Ovary (tissue), 3 donors: ENCODE results near the gene DNAJC16.

Experiments used
- EP300 ChIP-seq: sonication (generic); formaldehyde crosslinking; IDR thresholded peaks from one replicate; pipeline ENCODE4 v1.6.1; 2017; ENCODE audit warnings: antibody characterized with exemption
- TF ChIP-seq, protein P1 (sequence below), 3 donors: fragments of 450-650 bp in 2 of 3; fragments of 200-600 bp in 1 of 3; IDR thresholded peaks; one replicate each; pipeline versions ENCODE4 v1.5.1 to v1.8.0; 2016 to 2022; ENCODE audit warnings: antibody characterized with exemption in 3 of 3, mild to moderate bottlenecking in 1 of 3
- donor health status: DM: no; HTN: no; CAD: no.

GRCh38 chr1:15571266-15571665, 44.6 kb downstream of the DNAJC16 start:
- TF ChIP-seq, protein P1, sequence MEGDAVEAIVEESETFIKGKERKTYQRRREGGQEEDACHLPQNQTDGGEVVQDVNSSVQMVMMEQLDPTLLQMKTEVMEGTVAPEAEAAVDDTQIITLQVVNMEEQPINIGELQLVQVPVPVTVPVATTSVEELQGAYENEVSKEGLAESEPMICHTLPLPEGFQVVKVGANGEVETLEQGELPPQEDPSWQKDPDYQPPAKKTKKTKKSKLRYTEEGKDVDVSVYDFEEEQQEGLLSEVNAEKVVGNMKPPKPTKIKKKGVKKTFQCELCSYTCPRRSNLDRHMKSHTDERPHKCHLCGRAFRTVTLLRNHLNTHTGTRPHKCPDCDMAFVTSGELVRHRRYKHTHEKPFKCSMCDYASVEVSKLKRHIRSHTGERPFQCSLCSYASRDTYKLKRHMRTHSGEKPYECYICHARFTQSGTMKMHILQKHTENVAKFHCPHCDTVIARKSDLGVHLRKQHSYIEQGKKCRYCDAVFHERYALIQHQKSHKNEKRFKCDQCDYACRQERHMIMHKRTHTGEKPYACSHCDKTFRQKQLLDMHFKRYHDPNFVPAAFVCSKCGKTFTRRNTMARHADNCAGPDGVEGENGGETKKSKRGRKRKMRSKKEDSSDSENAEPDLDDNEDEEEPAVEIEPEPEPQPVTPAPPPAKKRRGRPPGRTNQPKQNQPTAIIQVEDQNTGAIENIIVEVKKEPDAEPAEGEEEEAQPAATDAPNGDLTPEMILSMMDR (IDR thresholded peaks at IDR 0.05): no peak
- TF ChIP-seq EP300: no peak
